VCaP (cell line): Measurements from ENCODE around the gene SMIM1.

Experiments used
- H3K27ac ChIP-seq: fragments of 450-650 bp; 2 replicates; pipeline ENCODE4 v1.5.1; 2017
- CTCF ChIP-seq: fragments of 450-650 bp; conservative IDR thresholded peaks from 2 replicates; pipeline ENCODE4 v1.5.1; 2017; ENCODE audit warnings: mild to moderate bottlenecking, moderate library complexity

SMIM1 gene

DNA sequence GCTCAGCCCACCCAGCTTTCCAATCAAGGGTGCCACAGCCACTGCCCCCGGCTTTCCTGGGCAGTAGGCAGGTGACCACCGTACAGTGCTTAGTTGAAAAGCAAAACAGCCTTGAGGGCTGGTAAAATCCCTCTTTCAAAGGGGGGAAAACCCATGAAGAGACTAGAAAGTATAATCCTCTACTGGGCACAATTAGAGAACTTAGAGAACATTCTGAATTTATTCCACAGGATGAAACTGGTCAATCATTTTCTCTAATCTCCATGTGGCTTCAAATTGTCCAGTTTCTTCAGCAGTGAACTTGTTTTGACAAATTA, 39.0 kb downstream of the SMIM1 start:
- no peak for TF ChIP-seq CTCF
- no peak overlapping the region for H3K27ac ChIP-seq

DNA sequence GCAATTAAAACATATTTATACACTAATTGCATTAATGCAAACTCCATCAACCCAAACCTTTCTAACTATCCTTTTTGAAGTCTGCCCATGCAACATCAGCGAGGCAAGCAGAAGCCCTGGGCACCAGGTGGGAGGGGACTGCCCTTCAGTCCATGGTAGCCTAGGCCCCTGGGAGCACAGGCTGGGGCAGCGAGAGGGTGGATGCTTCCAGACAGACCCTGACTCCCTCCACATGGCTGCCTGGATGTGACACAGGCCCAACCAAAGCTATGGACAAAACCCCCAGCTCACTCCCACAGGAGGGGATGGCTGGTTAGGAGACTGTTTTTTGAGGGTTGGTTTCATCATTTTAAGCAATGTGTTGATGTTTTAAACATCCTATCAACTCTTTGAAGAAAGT, 41.5 kb downstream of the SMIM1 start:
- no peak overlapping the region for H3K27ac ChIP-seq
- no peak for TF ChIP-seq CTCF

GRCh38 chr1:3814771-3815561, 42.4 kb downstream of the SMIM1 start:
- H3K27ac ChIP-seq = no peak overlapping the region
- no peak for TF ChIP-seq CTCF

DNA sequence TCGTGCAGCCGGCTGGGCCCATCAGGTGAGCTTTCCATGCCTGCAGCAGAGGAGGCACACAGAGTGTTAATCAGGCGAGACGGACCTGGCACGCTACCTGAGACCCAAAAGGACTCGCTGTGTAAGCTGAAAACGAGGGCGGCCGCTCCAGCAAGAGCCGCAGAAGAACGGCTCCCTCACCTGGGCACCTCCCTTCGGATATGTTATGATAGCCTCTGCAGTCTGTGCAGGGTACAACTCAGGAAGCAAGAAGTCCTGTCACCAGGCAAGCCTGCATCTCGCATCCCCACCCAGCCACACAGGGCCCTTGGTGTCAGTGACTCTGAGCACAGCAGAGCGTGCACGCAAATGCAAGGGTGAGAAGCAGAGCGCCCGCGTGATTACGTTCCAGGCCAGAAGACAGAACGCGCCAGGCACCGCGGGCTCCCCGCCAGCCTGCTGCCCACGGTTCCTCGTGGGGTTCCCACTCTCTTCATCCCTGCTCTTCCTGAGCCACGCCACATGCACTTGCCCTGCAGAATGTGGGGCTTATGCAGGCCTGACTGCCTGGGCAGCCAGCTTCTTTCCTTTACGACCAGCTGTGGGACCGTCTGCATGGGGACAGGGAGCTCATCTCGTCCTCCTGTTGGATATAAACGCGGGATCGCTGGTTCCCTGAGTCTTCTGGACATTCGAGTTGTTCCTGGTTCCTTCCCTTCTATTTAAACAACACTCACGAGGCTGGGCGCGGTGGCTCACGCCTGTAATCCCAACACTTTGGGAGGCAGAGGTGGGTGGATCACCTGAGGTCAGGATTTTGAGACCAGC, 44.0 kb downstream of the SMIM1 start:
- no peak overlapping the region for H3K27ac ChIP-seq
- no peak for TF ChIP-seq CTCF

GRCh38 chr1:3817138-3817740, 44.7 kb downstream of the SMIM1 start:
- no peak for TF ChIP-seq CTCF
- no peak overlapping the region for H3K27ac ChIP-seq

DNA sequence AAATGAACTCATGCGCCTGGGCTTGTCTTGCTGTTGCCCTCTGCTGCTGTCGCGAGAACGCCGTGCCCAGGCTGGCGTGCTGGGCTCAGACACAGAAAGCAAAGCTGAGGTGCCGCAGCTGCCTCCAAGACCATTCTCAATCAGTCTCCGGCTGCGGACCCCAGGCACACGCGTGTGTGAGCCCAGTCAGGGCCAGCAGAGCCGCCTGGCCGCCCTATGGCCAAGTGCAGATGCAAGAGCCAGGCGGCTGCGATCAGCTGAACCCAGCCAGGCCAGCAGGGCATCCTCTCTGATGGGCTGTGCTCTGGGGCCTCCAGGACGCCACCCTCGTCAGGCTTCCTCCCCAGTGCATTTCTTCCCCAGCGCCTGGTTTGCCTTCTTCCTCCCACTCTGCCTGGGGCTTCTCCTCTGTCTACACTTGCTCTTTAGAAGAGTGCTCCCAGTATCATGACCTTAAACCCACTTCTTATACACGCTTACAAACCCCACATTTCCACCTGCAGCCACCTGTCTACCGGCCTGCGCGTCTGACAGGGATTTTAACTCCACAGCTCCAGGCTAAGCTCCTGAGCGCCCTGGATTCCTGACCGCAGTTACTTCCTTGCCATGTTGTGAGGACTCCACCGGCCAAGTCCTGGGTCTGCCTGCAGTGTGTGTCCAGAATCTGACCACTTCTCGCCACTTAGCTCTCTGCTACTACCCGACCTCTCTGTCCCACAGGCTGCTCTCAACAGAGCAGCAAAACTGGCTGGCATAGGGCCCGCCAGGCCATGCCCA, 45.5 kb downstream of the SMIM1 start:
- TF ChIP-seq CTCF = no peak
- no peak overlapping the region for H3K27ac ChIP-seq

GRCh38 chr1:3819771-3820200, 47.2 kb downstream of the SMIM1 start:
- no peak overlapping the region for H3K27ac ChIP-seq
- TF ChIP-seq CTCF = no peak
